Measurements from ENCODE around the gene GPN2.

DNA sequence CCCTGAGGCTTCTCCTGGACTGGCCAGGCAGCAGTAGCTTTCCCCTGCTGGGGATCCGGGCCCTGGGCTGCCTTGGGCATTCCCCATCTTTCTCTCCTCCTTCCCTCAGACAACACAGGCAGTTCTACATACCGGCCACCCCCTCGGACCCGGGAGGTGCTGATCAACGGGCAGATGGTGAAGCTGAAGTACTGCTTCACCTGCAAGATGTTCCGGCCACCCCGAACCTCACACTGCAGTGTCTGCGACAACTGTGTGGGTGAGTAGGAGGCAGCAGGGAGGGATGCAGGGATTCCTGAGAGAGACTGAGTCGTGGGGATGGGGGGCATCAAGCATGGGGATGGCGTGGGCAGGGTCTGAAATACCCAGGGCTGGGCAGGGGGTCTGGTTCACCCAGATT lies 41.6 kb downstream of the GPN2 start:
- TF ChIP-seq, protein P1, sequence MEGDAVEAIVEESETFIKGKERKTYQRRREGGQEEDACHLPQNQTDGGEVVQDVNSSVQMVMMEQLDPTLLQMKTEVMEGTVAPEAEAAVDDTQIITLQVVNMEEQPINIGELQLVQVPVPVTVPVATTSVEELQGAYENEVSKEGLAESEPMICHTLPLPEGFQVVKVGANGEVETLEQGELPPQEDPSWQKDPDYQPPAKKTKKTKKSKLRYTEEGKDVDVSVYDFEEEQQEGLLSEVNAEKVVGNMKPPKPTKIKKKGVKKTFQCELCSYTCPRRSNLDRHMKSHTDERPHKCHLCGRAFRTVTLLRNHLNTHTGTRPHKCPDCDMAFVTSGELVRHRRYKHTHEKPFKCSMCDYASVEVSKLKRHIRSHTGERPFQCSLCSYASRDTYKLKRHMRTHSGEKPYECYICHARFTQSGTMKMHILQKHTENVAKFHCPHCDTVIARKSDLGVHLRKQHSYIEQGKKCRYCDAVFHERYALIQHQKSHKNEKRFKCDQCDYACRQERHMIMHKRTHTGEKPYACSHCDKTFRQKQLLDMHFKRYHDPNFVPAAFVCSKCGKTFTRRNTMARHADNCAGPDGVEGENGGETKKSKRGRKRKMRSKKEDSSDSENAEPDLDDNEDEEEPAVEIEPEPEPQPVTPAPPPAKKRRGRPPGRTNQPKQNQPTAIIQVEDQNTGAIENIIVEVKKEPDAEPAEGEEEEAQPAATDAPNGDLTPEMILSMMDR (IDR thresholded peaks at IDR 0.05; ENCODE audit: borderline replicate concordance, extremely low read depth, low read length, poor library complexity, severe bottlenecking): no peak
- TF ChIP-seq EZH2 (IDR thresholded peaks at IDR 0.05; ENCODE audit: borderline replicate concordance, low read depth, low read length, severe bottlenecking): no peak
